Retinal pigment epithelial cell (primary cell): ENCODE data around the gene MATK.

Experiments used
- DNase-seq: peaks from one replicate; pipeline ENCODE4 v3.0.0-alpha.2; 2010; ENCODE audit warnings: low read depth
- H3K4me3 ChIP-seq: 2 replicates; pipeline ENCODE4 v1.5.1; 2011; ENCODE audit warnings: mild to moderate bottlenecking, low read length, control low read depth, moderate library complexity
- TF ChIP-seq, protein P1 (sequence below): conservative IDR thresholded peaks from 2 replicates; pipeline ENCODE4 v1.5.1; 2011; ENCODE audit warnings: low read depth, low read length, control low read depth, inconsistent platforms

Gene MATK

DNA sequence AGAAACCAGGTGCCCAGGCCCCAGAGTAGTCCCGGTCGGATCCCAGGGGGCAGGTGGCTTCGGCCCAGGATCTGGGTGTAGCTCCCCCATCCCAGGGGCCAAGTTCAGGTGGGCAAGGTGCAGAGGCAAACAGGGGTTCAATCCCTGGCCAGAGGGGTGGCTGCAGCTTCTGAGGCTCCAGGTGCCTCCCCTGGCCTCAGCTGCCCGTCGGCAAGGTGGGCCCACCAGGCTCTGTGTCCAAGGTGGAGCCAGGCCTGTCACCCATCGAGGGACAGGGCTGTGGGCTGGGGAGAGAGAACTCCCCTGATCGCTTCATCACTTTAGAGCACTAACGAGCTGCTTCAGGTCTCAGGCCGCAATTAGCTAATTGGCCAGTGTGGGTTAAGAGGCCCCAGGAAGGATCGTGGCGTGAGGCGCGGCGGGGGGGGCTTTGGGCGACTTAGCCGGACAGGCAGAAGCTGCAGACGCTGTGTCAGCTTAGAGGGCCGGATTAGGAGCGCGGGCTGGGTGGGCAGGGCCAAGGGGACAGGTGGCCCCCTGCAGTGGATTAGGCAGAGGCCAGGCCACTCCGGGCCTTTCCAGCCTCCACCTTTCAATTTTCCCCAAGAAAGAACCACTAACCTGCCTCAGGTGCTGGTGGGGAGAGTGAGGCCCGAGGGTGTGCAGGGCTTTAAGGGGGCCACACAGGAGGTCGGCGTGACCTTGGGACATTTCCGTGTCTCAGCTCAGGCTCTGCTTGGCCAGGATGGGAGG lies 11.4 kb downstream of the MATK start:
- no peak overlapping the region for H3K4me3 ChIP-seq
- TF ChIP-seq, protein P1, sequence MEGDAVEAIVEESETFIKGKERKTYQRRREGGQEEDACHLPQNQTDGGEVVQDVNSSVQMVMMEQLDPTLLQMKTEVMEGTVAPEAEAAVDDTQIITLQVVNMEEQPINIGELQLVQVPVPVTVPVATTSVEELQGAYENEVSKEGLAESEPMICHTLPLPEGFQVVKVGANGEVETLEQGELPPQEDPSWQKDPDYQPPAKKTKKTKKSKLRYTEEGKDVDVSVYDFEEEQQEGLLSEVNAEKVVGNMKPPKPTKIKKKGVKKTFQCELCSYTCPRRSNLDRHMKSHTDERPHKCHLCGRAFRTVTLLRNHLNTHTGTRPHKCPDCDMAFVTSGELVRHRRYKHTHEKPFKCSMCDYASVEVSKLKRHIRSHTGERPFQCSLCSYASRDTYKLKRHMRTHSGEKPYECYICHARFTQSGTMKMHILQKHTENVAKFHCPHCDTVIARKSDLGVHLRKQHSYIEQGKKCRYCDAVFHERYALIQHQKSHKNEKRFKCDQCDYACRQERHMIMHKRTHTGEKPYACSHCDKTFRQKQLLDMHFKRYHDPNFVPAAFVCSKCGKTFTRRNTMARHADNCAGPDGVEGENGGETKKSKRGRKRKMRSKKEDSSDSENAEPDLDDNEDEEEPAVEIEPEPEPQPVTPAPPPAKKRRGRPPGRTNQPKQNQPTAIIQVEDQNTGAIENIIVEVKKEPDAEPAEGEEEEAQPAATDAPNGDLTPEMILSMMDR = no peak
- DNase-seq = no peak

DNA sequence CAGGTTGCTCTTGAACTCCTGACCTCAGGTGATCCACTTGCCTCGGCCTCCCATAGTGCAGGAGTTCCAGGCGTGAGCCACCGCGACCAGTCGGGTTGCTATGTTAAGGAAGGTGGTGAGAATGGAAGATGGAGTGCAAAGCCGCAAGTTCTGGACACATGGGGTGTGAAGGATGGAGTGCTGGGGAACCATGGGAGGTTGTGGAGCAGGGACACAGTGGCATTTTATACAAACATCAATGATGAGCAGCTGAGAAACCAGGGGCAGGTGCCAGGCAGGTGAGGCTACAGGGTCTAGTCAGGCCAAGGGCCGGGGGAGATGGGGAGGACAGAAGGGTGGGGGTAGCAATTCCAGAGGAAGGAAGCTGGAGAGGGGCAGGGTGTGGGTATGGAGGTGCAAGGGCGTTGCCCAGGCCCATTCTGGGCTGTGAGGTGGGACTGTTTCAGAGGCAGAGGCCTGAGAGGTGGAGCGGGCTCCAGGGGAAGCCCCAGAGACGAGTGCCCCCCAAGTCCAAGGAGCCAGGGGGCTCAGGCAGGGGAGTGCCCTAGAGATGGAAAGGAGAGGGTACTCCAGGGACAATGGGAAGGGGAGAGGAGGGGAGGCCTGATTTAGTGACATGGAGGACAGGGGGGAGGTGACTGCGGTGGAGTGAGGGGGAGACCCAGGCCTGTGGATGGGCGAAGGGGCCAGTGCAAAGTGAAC lies 12.2 kb downstream of the MATK start:
- TF ChIP-seq, protein P1 = no peak
- no peak overlapping the region for H3K4me3 ChIP-seq
- no peak for DNase-seq

DNA sequence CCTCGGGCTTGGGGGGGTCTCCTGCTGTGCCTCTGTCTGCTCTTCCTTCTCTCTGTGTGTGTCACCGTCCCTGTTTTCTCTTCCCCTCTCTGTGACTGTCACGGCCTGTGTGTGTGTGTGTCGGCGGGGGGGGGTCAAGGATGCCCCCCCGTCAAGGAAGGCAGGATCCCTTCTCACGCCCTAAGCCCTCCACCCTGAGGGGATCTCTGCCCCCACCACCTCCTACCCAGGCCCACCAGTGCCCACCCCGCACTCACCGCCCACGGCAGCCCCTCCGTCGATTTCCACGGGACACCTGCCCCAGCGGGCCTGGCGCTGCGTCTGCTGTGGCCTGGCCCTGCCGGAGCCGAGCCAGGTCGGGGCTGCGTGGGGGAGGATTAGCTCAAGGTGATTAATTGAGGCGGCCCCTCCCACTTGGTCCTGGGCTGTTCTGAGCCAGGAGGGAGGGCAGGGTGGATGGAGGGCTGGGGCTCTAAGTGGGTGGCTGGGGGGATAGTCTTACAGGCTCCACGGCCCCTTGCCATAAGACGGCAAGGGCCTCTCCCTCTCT lies 14.2 kb downstream of the MATK start, which contains the start of gene RAX2:
Gene RAX2 (minus strand): TSS at position 323 of the 550 bp plus-strand sequence. CDS start 486 bp downstream, outside the sequence.
- no peak within 1 kb of the TSS for H3K4me3 ChIP-seq
- TF ChIP-seq, protein P1 = no peak
- no peak for DNase-seq

DNA sequence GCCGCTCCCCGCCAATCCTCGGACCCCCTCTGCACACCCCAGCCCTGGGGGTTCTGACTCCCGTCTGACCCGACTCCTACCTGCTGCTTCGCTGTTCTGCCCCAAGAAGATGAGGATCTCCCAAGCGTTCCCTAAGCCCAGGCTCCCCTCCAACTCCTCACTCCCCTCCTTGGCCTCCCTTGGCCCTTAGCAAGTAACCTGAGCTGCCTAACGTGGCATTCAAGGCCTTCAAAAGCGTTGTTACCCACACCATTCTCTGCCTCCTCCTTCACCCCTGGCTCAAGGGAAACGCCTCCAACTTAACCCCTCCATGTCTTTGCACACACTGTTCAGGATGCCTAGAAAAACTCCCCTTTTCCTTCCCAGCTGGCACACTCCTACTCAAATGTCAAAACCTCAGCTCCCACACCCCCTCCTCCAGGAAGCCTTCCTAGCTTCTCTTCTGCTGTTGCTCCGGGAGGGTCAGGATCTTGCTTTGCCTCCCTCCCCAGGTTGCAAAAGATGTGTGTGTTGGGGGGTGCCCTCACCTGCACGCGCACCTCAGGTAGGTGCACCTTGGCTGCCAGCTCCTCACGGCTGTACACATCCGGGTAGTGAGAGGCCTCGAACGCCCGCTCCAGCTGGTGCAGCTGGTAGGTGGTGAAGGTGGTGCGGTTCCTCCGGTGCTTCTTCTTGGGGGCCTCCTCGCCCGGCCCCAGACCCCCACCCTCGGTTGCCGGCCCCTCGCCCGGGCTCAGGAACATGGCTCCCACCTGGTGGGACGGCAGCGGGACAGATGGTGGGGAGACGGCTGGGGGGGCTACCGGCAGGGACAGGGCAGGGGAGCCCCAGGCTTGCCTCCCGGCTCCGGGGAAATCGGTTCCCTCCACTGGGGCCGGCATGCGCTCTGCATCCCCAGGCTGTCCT lies 14.9 kb downstream of the MATK start:
- TF ChIP-seq, protein P1 = no peak
- H3K4me3 ChIP-seq = no peak overlapping the region
- no peak for DNase-seq

DNA sequence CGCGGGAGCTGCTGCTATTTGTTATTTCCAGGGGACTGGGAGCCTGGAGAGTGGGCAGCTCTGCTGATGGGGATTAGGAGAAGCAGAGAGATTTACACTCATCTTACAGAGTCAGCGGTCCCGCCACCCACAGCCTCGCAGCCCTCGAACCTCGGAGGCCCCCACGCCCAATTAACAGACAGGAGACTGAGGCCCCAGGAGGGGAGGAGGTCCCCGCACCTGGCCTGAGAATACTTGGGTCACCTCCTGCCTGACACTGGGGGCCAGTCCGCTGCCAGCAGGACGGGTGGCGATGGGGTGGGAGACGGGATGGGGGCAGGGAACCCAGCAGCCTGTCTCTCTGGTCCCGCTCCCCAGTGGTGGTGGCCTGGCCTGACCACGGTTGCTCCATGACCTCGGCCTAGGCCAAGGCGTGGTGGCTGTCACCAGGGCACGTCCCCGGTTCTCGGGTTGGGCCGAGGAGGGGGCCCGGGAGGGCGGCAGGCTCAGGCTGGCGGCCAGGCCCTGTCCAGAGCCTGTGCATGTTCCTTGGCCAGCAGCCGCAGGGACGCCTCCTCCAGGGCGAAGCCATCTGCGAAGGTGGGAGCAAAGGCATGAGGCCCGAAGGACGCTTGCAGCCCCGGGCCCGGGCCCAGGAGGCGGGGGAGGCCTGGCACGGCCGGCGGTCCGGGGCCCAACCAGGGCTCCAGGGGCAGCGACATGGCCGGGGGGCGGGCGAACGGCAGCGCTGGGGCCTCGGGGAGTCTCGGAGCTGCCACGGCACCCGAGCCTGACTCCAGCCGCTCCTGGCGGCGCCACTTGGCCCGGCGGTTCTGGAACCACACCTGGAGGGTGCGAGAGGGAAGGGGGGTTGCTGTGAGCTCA lies 15.8 kb downstream of the MATK start:
- no peak for DNase-seq
- TF ChIP-seq, protein P1 = no peak
- H3K4me3 ChIP-seq = no peak overlapping the region

DNA sequence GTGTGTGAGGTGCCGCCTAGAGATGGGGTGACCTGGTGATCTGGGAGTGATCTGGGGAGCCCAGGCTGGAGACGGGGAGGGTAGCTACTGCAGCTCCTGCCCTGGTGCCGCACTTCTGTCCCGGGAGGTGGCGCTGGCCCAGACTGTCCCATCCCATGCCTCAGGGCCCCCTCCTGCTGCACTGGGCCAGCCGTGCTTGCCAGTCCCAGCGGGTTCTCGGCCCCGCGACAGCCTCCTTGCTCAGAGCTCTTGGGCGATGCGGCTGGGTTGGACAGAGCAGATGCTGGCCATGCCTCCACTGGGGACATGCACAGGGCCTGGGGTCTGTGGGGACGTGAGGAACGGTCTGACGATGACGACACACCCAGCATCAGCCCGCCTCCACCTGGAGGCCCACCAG lies 16.7 kb downstream of the MATK start:
- H3K4me3 ChIP-seq = no peak overlapping the region
- no peak for DNase-seq
- TF ChIP-seq, protein P1 = no peak
